Neutrophil (primary cell): ENCODE measurements around the gene SPATA25.

Source experiments
- H3K27ac ChIP-seq: fragments of 200-600 bp; sonication (generic); 2 replicates; pipeline ENCODE4 v1.5.1; 2016; ENCODE audit warnings: mild to moderate bottlenecking, moderate library complexity
- H3K27me3 ChIP-seq: fragments of 200-600 bp; sonication (generic); 2 replicates; pipeline ENCODE4 v1.6.0; 2016; ENCODE audit warnings: mild to moderate bottlenecking
- H3K36me3 ChIP-seq: fragments of 200-600 bp; sonication (generic); 2 replicates; pipeline ENCODE4 v1.5.1; 2017
- H3K4me1 ChIP-seq, 2 experiments: fragments of 200-600 bp in 1 of 2; sonication (generic) in 1 of 2; 1 replicate in 1 of 2; 2 replicates in 1 of 2; pipeline versions ENCODE4 v1.5.1 to v1.6.1; 2013 to 2016; ENCODE audit warnings: low read depth in 1 of 2, low read length in 1 of 2, mild to moderate bottlenecking in 1 of 2, moderate library complexity in 1 of 2; ENCODE audit not compliant: control insufficient read depth in 1 of 2, insufficient read depth in 1 of 2
- H3K4me3 ChIP-seq, 2 experiments: fragments of 200-600 bp in 1 of 2; sonication (generic) in 1 of 2; 1 replicate in 1 of 2; 2 replicates in 1 of 2; pipeline ENCODE4 v1.5.1; 2013 to 2016; ENCODE audit warnings: low read depth in 1 of 2, low read length in 1 of 2, mild to moderate bottlenecking in 1 of 2, moderate library complexity in 1 of 2
- H3K9me3 ChIP-seq: fragments of 200-600 bp; sonication (generic); 2 replicates; pipeline ENCODE4 v1.5.1; 2016
- CTCF ChIP-seq: fragments of 200-600 bp; sonication (generic); IDR thresholded peaks from 2 replicates; pipeline ENCODE4 v1.5.1; 2016; ENCODE audit warnings: antibody characterized with exemption

The SPATA25 gene

DNA sequence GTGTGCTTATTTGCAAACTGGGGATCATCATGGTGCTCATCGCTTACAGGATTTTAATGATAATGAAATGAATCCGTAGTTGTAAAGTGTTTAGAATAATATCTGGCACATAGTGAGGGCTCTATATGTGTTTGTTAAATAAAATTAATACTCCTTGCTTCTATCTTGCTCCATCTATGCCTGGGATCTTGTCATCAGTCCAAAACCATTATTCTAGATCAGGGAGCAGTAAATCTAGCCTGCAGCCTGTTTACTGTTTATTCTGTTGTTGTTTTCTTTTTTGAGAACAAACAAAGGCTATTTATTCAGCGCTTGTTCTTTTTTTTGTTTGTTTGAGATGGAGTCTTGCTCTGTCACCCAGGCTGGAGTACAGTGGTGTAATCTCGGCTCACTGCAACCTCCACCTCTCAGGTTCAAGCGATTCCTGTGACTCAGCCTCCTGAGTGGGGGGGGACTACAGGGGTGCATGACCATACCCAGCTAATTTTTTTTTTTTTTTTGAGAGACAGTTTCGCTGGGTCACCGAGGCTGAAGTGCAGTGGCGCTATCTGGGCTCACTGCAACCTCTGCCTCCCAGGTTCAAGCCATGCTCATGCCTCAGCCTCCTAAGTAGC is 38.3 kb downstream of the SPATA25 start:
- Histone ChIP-seq H3K27ac (no peak overlapping the region), H3K4me3 (no peak overlapping the region), H3K36me3 (peaks cover 99% of the 10 kb centered on the region), H3K27me3 (no peaks in the 10 kb centered on the region), H3K4me1 (no peaks in the 10 kb centered on the region), H3K9me3 (no peaks in the 10 kb centered on the region)
- TF ChIP-seq CTCF: no peak

GRCh38 chr20:45848421-45848820 is 39.0 kb downstream of the SPATA25 start:
- H3K36me3 ChIP-seq: peaks cover 99% of the 10 kb centered on the region
- H3K4me3 ChIP-seq: no peak overlapping the region
- TF ChIP-seq CTCF: no peak
- no peaks in the 10 kb centered on the region for H3K4me1 ChIP-seq
- H3K27me3 ChIP-seq: no peaks in the 10 kb centered on the region
- H3K9me3 ChIP-seq: no peaks in the 10 kb centered on the region
- no peak overlapping the region for H3K27ac ChIP-seq

GRCh38 chr20:45845452-45845851 is 42.0 kb downstream of the SPATA25 start:
- no peak for TF ChIP-seq CTCF
- Histone ChIP-seq H3K27me3 (no peaks in the 10 kb centered on the region), H3K27ac (no peak overlapping the region), H3K36me3 (peaks cover 99% of the 10 kb centered on the region), H3K4me1 (no peaks in the 10 kb centered on the region), H3K9me3 (no peaks in the 10 kb centered on the region), H3K4me3 (no peak overlapping the region)

DNA sequence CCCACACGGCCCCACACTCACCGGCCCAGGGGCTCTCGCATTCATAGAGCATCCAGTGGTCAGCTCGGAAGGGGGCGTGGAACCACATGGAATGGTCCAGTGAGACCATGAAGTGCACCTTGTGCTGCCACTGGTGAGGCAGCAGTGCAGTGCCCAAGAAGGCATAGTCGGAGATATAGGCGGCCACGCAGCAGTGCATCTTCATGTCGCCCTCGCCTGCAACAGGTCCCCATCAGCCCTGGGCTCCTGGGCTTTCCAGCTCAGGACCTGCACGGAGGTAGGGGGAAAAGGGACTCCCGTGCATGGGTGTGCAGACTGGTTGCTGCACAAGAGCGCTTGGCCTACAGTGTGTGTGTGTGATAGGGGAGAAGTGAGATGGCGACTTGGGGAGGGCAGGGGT is 43.9 kb downstream of the SPATA25 start:
- peaks cover 87% of the 10 kb centered on the region for H3K36me3 ChIP-seq
- no peak overlapping the region for H3K27ac ChIP-seq
- H3K4me3 ChIP-seq: no peak overlapping the region
- no peaks in the 10 kb centered on the region for H3K9me3 ChIP-seq
- no peak for TF ChIP-seq CTCF
- H3K4me1 ChIP-seq: no peaks in the 10 kb centered on the region
- no peaks in the 10 kb centered on the region for H3K27me3 ChIP-seq

DNA sequence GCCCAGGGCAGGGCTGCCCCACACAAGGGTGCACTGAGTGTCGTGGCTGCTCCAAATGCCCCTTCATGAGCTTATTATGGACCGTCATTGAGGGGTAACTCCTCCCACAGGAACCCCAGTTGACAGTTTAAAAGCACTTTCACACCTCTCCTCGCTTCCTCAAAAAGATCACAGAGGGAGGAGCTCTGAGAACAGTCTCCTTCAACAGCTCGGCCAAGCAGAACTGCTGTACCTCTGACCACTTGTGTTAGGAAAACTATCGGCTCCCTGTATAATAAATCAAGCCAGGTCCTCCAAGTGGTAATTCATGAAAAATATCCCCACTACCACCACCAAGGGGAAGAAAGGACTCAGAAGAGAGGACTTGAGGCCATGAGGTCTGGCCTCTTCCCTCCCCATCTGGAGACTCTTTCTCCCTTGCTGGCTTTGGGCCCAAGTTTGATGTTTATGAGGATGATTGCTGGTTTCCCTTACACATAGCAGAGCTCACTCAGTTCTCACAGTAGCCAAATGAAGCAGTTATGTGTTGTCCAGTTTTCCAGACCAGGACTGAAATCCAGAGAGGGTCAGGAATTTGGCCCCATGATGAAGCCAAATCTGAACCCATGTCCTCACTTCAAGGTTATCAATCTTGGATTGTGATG is 45.1 kb downstream of the SPATA25 start:
- H3K27ac ChIP-seq: peak overlapping the region; percentile 54
- H3K27me3 ChIP-seq: no peaks in the 10 kb centered on the region
- H3K36me3 ChIP-seq: peaks cover 79% of the 10 kb centered on the region
- no peaks in the 10 kb centered on the region for H3K9me3 ChIP-seq
- TF ChIP-seq CTCF: no peak
- no peaks in the 10 kb centered on the region for H3K4me1 ChIP-seq
- H3K4me3 ChIP-seq: no peak overlapping the region
